Kidney glomerular epithelial cell (primary cell): ENCODE results near the gene MADD.

Experiments used
- DNase-seq: peaks from one replicate; lab custom pipeline; 2025; lab: John Stamatoyannopoulos, UW

The MADD gene

DNA sequence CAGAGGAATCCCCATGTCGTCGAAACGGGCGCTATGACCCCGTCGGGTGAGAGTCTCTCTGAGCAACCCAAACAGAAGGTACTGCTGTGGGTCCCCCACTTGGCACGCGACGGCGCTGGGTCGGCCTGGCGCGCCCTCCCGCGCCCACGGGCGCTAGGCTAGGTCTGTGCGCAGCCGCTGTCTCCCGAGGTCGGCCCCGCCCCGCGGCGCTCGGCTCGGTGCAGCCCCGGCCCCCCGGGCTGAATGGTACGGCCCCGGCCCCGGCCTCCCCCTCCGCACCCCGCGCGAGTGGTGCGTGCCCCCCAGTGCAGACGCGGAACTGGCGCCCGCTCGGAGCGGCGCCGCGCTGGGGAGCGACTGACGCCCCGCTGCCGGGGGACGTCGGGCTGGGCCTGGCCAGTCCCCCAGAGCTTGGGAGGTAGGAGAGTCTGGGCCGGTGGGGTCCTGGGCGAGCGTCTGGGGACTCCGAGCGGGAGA, at the start of gene MADD:
Gene MADD, plus strand, starts transcription at position 305 of the 477 bp plus-strand sequence.
- DNase-seq, result no peak

- DNase-seq, result peak; percentile 43
Observed at GRCh38 chr11:47220401-47220821, 49.5 kb upstream of the MADD start.

DNA sequence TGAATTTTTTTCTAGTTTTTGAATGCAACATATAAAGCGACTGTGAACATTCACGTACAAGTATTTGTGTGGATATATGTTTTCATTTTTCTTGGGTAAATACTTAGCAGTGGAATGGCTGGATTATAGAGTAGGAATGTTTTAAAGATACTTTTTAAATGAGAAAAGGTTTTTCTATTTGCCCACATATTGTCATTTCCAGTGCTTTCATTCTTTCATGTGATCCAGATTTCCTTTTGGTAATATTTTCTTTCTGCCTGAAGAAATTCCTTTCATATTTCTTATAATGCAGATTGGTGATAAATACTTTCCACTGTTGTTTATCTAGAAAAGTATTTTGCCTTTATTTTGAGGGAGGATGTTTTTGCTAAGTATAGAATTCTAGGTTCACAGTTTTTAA, 47.2 kb upstream of the MADD start:
- DNase-seq, result no peak

DNA sequence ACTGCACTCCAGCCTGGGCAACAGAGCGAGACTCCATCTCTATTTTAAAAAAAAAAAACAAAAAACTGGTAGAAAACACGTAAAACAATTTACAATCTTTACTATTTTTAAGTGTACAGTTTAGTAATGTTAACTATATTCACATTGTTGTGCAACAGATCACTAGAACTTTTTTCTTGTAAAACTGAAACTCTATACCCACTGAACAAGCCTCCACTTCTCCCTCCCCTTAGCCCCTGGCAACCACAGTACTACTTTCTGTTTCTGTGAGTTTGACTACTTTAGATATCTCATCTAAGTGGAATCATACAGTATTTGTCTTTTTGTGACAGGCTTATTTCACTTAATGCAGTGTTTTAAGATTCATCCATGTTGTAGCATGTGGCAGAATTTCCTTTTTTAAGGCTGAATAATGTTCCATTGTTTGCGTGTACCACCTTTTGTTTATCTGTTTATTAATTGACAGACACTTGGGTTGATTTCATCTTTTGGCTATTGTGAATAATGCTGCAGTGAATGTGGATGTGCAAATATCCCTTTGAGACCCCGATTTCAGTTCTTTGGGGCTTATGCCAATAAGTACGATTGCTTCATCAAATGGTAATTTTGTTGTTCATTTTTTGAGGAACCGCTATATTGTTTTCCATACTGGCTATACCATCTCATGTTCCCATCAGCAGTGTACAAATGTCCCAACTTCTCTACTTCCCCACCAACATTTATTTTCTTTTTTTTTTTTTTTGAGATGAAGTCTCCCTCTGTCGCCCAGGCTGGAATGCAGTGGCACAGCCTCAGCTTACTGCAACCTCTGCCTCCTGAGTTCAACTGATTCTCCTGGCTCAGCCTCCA, 44.2 kb upstream of the MADD start:
- DNase-seq, result no peak

GRCh38 chr11:47229161-47229560, 40.8 kb upstream of the MADD start:
- DNase-seq, result no peak

GRCh38 chr11:47233051-47233450, 36.9 kb upstream of the MADD start:
- no peak for DNase-seq

- DNase-seq, result no peak
Observed at GRCh38 chr11:47233989-47234668, 35.8 kb upstream of the MADD start.

- DNase-seq, result no peak
Observed at GRCh38 chr11:47234669-47235100, 35.2 kb upstream of the MADD start.

GRCh38 chr11:47235163-47235562, 34.8 kb upstream of the MADD start:
- no peak for DNase-seq

DNA sequence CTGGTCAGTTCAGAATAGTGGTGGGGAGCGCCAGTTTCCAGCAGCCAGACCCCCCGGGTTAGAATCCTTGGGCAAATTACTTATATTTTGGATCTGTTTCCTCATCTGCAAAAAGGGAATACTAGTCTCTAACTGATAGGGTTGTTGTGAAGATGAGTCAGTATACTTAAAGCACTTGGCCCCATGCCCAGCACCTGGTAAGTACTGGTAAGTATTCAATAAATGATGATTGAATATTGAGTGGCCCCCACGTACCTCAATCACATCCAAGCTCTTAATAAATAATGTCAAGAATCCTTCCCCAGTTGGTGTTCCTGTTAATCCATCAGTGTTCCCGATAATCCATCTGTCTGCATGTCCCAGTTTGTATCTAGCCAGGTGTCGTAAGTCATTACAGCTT, 33.5 kb upstream of the MADD start:
- no peak for DNase-seq

DNA sequence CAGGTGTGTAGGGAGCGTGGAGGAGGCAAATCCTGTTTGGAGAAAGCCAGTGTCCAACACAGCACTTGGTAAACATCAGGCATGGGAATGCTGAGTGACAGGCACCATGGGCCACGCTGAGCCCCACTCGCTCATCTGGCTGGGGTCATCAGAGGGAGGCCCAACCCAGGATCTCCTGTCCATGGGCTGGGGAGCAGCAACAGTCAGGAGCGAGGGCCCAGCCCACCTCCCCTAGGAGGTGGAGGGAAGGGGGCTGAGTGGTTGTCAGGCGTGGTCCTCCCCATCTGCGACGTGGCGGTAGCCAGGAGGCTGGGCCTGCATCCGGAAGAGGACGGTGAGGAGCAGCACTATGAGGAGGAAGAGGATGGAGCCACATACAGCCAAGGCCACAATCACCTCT, 30.1 kb upstream of the MADD start:
- no peak for DNase-seq

GRCh38 chr11:47241841-47242301, 28.1 kb upstream of the MADD start:
- no peak for DNase-seq

DNA sequence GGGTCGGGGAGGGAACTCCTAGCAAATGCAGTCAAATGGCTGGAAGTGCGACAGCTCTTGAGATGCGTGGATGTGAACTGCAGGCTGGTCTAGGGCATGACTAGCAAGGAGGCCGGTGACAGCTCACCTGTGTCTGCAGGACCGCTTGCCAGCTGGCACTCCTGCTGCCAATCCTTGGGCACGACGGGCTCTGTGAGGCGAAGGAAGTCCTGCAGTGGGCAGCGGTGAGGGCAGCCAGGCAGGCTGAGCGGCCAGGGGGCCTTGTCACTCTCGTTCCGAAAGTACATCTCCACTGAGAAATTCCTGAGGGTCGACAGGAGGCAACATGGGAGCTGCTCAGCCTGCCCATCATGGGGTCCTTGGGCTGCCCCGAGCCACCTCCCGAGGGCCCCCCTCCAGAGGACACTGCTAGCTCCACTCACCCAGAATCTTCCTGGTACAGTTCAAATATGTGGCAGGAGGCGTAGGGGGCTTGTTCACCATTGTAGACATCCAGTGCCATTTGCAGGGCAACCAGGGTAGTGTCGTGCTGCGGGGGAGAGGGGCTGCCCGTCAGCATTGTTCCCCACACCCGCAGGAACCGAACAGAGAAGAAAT, 27.2 kb upstream of the MADD start:
- DNase-seq, result no peak

DNA sequence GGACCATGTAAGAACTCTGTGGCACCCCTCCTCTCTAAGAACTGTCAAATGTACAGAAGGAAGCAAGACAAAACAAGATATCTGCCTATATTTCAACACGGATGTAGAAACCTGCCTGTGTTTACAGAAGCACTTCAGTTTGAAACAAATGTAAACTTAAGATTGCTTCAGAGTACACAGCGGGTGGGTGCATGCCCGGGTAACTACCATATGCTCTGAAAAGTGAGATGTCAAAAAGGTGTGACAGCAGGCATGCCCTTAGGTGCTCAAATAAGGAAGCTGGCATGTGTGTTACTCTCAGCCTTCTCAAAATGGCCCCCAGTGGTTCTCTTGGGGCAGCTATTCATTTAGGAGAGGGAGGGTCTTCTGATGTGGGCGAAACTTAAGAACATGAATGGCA, 26.5 kb upstream of the MADD start:
- DNase-seq, result no peak

DNA sequence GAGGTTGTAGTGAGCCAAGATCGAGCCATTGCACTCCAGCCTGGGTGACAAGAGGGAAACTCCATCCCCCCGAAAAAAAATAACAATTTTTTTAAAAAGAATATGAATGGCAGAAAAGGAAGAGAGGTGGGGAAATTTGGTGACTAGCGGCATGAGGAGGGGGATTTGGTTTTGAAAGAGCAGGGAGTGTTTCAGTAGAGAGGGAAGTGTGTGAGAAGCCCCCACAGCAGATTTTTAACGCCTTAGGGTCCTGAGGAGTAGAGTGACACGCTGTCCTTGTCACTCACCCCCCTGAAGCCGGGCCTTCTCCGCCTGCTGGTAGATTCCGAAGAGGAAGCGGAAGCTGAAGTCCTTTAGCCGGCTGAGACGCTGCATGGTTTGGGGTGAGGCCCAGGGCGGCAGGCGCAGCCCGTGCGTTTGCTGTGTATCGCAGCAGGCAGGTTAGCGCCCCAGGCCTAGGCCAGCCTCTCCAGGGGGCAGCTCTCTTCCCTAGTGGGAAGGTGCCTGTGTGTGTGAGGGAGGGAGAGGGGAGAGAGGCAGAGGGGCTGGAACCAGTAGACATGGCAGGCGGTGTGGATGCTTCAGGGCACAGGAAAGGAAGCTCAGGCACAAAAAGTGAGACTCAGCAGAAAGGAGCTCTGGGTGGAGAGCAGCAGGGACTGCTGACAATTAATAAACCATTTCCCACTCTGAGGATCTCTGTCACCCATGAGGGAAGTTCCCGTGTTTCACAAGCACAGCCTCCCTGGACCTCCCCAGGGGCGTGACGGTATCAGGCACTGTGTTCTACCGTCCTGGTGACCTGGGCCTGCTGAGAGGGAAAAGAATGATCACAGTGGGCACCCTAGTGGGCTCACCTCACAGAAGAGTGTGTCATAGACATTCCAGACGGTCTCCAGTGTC, 25.2 kb upstream of the MADD start:
- DNase-seq, result no peak

DNA sequence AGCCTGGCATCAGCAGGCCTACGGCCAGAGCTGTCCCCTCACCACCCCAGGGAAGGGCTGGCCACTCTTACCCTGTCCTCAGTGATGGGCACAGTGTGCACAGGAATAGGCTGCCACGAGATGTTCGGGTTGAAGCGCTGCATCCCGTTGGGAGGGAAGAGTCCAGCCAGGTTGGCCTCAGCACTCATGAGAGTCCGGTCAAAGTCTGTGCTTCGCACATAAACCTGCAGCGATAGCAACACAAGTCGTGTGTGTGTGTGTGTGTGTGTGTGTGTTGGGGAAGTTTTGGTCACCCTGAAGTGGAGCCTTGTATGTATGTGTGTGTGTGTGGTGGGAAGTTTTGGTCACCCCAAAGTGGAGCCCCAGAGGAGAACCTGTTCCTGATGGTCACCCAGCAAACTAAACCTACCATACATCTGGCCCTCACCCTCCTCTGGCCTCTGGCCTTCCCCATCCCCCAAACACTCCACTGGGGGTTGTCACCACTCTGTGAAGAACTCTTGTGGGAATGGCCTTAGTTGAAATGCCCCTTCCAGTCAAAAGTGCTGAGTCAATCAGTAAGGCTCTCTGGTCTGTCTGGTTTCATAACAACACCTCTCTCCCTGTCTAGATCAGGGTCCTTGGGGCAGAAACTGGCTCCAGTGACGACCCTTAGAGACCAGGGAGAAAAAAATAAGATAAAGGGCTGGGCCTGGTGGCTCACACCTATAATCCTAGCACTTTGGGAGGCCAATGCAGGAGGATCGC, 24.1 kb upstream of the MADD start:
- DNase-seq, result no peak

GRCh38 chr11:47247502-47247901, 22.4 kb upstream of the MADD start:
- DNase-seq, result no peak

GRCh38 chr11:47248304-47248663, 21.6 kb upstream of the MADD start:
- peak; percentile 78 for DNase-seq

GRCh38 chr11:47248664-47249377, 21.1 kb upstream of the MADD start, which contains the start of gene ACP2:
Gene ACP2, minus strand, starts transcription at chr11:47248814. Its CDS starts 25 bp downstream, at chr11:47248789.
- peak; percentile 78 for DNase-seq

DNA sequence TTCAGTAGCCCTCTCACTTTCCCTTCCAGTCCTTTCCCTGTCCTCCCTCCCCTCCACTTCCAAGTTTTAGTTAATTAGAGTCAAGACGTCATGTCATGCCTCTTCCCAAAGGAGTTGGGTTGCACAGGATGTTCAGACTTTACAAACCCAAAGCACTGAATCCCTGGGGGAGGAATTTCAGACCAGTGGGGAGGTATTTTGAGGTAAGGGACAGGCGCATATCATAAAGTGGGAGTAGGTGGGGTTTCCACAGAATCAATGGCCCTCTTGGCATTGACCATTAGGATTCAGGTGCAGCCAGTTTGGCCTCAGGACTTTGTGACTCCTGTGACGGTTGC, 20.6 kb upstream of the MADD start:
- no peak for DNase-seq
